Stimulated activated CD8-positive, alpha-beta memory T cell treated with anti-CD3 and anti-CD28 coated beads, Interleukin-15, amount 100 ng/mL, for 48 hours (primary cell): ENCODE measurements around the gene TGIF2.
"Not testable (repeated sequence)": the region's sequence is repeated elsewhere in the genome, so short reads cannot be mapped to it uniquely, and the experiment has no call there.

ENCODE experiments used
- DNase-seq, 2 donors: peaks; one replicate each; pipeline ENCODE4 v3.0.0-alpha.2; 2020; ENCODE audit warnings: low read depth in 2 of 2

Gene TGIF2

DNA sequence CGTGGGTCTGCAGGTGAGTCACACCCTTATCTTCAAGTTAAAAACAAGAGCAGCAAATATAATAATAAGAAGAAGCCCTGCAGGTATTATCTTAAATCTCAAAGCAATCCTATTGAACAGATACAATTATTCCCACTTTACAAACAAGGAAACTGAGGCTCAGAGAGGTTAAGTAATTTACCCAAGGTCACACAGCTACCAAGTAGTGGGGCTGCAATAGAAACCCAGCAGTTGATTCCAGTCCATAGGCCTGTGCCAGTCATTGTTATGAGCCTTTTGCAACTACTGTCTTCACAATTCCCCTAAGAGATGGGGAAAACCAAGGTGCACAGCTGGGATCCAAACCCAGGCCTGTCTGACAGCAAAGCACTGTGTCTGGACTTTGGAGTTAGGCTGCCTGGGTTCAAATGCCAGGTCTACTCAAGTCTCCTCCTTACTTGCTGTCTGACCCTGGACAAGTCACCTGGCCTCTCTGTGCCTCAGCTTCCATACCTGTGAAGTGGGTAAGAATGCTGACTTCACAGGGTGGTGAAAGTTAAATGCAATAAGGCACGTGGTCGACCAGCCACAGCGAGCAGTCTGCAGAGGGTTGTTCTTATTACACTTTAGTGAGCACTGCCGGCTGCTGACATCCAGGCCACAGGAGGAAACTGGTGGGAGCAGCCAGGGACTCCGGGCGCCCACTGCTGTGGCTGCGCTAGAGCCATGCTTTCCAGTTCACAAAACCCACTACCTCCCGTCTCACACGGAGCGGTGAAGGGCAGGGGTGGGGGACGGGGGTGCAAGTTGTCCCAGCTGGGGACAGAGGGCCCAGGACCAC, 26.0 kb upstream of the TGIF2 start:
- no peak for DNase-seq

DNA sequence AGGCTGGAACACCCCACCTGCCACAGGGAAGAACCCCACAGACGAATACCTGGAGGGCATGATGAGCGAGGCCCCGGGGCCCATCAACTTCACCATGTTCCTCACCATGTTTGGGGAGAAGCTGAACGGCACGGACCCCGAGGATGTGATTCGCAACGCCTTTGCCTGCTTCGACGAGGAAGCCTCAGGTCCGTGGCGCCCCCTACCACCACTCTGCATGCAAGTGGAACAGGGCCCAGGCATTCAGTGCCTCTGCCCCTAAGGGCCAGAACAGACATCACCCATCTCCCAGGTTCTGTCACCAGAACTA, 25.4 kb upstream of the TGIF2 start:
- no peak for DNase-seq

DNA sequence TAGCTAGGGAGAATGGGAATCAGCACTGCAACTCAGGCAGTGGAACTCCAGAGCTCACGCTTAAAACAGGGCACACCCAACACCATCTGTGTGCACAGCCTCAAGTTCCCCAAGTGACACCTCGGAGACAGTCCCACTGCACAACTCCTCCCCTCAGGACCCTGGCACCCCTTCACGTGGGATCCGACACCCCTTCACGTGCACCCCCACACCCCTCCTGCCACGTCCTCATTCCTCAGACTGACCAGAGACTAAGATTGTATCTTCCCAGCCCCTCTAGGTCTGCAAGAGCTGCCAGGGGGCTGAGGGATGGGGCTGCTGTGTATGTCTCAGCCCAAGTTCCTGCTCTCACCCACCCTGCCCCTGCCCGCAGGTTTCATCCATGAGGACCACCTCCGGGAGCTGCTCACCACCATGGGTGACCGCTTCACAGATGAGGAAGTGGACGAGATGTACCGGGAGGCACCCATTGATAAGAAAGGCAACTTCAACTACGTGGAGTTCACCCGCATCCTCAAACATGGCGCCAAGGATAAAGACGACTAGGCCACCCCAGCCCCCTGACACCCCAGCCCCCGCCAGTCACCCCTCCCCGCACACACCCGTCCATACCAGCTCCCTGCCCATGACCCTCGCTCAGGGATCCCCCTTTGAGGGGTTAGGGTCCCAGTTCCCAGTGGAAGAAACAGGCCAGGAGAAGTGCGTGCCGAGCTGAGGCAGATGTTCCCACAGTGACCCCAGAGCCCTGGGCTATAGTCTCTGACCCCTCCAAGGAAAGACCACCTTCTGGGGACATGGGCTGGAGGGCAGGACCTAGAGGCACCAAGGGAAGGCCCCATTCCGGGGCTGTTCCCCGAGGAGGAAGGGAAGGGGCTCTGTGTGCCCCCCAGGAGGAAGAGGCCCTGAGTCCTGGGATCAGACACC, 24.4 kb upstream of the TGIF2 start:
- DNase-seq = no peak

DNA sequence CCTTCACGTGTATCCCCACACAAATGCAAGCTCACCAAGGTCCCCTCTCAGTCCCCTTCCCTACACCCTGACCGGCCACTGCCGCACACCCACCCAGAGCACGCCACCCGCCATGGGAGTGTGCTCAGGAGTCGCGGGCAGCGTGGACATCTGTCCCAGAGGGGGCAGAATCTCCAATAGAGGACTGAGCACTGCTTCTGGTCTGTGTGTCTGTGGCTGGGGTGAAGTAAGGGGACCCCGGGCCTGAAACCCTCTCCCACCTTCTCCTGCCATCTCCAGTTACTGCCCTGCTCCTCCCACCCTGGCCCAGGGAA, 23.8 kb upstream of the TGIF2 start:
- DNase-seq = no peak

DNA sequence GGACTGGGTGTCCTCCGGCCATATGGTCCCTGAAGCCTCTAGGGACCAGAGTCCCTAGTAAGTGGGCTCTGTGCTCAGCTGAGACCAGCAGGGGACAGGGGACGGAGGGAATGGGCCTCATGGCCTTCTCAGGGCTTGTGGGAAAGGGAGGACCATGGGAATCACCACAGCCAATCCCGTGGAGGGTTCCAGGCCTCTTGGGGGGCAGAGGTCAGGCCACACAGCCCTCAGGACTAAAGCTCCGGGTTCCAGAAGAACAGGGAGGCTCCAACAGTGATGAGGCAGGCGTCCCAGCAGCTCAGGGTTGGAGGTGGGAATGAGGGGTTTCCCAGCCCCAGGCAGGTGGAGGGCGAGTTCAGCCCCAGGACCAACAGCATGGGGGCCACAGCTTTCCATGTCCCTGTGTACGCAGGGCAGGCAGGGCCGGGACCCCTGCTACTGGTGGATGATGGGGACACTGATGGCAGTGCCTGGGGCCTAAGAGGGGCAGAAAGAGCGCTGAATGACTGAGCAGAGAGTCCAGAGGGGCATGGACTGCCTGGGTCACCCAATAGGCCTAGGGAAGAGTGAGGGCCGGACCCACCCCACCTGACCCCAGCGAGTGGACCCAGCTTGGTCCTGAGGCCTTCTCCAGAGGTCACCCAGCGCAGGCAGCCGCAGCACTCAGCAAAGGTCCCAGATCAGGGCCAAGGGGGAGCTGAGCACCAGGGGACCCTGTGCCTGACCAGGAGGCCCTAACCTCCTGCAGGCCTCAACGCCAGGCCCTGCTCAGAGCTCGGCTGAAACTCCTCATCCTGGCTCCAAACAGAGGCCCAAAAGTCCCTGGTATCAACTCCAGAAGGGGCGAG, 23.2 kb upstream of the TGIF2 start:
- DNase-seq = no peak

DNA sequence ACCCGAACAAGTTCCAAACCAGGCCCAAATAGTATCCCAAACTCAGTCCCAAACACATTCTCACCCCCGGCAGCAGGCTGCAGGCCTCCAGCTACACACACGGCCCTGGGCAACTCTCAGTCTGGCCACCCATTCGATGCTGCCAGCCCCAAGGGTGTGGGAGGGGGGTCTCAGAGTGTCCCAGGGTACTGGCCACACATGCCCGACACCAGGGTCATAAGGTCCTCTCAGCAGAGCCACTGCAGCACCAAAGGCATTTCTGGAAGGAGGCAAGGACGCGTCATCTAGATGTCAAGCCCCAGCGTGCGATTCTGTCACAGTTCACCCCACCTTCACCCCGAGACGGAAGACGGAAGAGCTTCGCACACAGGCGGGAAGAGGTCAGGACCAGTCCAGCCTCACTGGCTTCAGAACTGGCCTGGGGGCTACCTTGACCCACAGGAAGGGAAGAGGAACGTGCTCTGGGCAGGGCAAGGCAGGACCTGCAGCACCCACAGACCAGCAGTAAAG, 22.6 kb upstream of the TGIF2 start:
- no peak for DNase-seq

DNA sequence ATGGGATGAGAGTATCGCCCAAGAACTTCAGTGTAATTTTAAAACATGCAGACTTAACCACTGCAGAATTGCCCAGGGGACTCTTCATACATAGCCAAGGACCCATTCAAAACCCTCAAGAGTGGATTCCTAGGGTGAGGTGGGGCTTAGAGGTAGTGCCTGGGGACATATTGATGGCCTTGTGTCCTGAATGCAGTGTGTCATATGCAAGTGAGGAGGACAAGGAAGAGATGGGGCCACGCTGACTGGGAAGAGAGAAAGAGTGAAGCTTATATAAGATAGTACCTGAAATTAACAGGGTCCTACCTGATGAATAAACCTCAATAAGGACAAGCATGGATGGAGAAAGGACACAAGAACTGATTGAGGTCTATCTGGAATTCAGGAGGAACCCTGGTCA, 18.1 kb upstream of the TGIF2 start:
- DNase-seq = no peak

DNA sequence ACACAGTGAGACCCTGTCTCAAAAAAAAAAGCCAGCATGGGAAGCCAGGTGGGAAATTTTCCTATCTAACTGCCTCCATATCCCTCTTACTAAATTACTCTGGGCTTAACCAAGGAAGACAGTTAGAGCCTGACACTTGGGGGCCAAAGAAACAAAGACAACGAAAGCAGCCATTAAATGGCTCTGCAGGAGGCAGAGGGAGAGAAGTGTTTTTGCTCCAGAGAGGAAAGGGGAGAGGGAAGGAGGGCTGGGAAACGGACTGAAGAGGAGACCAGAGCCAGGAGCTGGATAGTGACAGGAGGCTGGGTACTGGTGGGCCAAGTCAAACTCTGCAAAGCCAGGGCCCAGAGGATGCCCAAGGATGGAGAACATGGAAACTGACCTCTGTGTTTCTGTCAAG, 10.7 kb upstream of the TGIF2 start:
- no peak for DNase-seq

DNA sequence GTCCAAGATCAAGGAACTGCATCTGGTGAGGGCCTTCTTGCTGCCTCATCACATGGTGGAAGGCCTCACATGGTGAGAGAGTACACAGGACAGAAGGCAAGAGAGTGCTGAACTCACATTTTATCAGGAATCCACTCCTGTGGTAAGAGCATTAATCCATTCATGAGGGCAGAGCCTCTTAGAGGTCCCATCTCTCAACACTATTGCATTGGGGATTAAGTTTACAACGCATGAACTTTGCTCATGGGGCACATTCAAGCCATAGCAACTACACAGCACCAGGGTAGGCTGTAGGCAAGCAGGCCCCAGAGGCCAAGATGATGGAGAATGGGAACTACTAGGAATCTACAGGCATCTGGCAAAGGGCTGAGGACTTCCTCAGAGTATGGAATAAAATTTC, 10.0 kb upstream of the TGIF2 start:
- DNase-seq = no peak

DNA sequence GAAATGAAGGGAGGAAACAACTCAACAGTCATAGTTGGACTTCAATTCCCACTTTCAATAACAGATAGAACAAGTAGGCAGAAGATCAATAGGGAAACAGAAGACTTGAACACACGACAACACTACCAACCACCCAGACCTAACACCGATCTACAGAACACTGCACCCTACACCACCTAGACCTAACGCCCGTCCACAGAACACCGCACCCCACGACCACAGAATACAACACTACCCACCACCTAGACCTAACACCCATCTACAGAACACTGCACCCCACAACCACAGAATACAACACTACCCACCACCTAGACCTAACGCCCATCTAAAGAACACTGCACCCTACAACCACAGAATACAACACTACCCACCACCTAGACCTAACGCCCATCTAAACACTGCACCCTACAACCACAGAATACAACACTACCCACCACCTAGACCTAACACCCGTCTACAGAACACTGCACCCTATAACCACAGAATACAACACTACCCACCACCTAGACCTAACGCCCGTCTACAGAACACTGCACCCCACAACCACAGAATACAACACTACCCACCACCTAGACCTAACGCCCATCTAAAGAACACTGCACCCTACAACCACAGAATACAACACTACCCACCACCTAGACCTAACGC, 9.2 kb upstream of the TGIF2 start:
- not testable (repeated sequence) for DNase-seq

DNA sequence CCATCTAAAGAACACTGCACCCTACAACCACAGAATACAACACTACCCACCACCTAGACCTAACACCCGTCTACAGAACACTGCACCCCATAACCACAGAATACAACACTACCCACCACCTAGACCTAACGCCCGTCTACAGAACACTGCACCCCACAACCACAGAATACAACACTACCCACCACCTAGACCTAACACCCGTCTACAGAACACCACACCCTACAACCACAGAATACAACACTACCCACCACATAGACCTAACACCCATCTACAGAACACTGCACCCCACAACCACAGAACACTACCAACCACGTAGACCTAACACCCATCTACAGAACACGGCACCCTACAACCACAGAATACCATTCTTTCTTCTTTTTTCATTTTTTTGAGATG, 8.7 kb upstream of the TGIF2 start:
- DNase-seq = not testable (repeated sequence)

DNA sequence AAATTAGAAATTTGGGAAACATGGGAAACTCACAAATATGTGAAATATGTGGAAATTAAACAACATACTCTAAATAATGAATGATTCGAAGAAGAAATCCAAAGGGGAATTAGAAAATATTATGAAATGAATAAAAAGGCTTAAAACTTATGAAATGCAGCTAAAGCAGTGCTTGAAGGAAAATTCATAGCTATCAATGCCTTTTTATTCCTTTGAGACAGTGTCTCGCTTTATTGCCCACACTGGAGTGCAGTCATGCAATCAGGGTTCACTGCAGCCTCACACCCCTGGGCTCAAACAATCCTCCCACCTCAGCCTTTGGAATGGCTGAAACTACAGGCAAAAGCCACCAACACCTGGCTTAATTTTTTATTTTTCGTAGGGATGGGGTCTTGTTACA, 7.9 kb upstream of the TGIF2 start:
- no peak for DNase-seq

DNA sequence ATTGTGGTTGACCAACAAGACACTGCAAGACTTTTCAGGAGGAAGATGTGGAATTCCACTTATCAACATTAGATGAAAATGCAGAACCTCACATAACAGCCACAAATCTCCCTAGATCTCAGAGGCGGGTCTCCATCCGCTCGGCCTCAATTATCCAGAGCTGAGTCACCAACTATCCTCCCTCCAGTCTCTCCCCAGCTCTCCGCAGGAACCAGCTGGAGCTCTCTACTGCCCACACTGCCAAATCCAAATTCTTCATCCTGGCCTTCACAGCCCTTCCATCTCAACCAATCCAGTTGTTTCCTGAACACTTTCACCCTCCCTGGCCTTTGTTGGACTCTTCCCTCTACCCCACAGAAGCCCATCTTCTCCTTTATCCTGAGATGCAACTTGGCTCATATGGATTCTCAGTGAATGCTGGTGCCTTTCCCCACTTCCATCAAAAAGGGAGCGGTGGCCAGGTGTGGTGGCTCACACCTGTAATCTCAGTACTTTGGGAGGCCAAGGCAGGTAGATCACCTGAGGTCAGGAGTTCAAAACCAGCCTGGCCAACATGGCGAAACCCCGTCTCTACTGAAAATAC, 3.5 kb upstream of the TGIF2 start:
- no peak for DNase-seq

DNA sequence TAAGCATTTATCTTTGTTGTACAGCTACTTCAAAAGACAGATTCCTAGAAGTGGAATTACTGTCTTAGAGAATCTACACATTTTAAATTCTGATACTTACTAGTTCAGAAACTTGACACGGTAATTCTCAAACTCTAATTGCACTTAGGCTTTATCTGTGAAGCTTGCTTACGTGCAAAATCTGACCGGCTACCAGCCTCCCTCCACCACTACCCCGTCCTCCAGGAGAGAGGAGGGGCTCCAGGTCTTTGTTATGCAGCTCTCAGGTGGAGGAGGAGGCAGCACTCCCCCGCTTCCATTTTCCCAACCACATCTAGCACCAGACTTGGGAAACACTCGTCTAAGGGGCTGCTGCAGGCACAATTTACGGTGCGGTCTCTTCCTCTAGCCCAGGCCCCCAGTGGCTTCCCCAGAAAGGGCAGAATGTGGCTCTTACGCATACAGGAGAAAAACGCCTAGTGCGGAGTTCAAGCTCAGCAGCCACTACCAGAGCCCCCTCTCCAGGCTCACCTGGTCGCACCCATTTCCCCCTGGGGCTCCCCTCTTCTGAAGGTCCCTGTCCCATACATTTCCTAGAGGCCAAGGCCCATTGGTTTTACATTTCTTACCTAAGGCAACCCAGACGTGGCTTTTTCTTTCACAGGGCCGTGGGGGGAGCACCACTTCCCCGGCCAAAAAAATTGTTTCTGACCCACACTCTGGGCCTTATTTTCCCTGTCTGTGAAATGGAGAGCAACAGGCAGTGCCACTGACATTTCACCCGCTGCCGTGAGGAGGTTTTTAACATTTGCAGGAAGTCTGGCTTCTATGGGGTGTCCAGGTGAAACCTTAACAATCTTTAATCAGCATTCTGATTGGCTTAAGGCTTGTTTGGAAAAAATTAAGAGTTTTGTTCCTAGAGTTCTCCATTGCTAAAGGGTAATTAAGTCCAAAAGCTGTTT, 1.6 kb upstream of the TGIF2 start:
- DNase-seq = no peak

DNA sequence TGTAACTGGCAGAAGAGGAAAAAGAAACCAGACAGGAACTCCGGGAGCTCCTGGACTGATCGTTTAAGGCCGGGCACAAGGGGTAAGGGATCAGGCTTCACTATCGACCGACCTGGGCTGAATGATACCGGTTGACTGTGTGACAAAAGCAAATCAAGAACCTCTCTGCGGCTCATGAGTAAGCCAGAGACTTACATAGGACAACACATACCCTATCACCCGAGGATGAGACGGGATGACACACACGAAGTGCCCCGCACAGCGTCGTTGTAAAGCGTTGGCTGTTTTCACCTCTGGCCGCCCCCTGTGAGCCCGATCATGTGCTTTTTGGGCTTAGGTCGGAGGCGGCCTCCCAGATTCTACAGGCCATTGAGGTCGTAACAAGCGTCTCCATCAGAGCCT, 695 bp upstream of the TGIF2 start:
- peak; percentile 37 to 74 for DNase-seq

DNA sequence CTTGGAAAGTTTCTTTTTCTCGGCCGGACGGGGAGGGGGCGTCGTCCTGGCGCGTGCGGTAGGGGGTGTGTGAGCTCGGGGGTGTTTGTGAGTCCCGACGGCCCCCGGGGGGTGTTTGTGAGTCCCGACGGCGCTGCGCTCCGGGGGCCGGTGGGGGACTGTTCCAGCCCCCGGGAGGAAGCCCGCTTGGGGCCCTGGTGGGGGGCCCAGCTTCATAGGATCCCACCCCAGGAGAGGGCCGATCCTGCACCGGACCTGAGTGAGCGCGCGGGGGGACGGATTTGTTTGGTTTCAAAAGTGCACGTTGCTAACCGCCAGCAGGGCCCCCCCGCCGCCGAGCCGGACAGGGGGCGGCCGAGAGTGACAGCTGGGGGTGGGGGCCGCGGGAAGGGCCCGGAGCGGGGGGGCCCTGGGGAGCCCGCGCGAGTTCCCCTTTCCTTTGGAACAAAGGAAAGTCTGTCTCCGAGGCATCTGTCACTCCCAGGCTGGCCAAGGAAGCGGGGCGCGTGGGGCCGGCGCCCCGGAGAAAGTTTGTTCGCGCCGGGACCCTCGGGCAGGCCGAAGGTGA, 485 bp downstream of the TGIF2 start:
- DNase-seq = peak in 1 of 2 donors; percentile 5

DNA sequence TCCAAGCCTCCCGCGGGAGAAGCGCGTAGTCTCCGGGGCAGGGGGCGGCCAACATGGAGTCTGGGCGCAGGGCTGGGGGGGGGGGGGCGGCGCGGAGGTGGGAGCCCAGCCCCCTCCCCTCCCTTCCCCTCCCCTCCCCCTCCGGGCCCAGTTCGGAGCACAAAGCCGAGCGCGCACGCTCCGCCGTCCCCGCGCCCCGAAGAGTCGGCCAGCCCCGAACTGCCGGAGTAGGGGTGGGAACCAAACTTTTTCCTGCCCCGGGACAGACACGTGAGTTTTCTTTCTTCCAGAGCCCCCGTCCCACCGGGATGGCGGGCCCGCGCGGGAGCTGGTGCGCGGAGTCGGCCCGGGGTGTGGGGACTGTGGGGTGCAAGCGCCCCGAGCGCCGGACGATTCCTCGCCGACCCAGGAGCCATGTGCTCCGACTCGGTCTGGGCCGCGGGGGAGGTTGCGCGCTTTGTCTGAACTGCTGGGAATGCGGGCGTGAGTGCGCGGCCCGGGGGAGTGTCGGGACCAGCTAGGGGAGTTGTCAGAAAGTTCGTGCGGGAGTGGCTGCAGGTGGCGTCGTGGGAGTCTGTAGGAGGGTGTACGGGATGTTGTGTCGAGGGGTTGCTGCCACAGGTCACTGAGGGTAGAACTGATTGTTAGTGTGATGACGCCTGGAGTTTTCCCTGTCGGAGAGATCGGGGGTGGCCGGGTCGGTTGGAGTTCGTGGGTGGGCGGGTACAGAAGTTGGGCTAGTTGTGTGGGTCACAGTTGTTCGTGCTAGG, 1.2 kb downstream of the TGIF2 start:
- DNase-seq = peak in 1 of 2 donors; percentile 24

DNA sequence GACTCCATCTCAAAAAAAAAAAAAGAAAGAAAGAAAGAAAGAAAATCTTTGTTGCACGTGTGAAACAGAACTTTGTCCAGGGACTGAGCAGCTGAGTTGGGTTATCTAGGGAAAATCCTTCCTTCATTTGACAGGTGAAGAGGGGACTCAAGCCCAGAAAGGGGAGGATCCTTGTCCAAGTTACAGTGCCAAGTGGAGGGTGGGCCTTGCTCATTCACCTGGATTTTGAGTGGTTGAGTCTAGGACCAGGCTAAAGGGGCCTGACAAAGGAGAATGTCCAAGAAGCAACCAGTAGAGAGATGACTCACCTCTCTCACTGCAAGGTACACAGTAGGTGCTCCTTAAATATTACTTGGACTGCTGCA, 2.7 kb downstream of the TGIF2 start:
- DNase-seq = no peak
